ENCODE results near the gene FAM72B. TPM values are rescaled to one million over a fixed set of nuclear protein-coding genes. Genes with fewer than 3 reads are reported as not detected.
"Not testable (repeated sequence)": the region's sequence is repeated elsewhere in the genome, so short reads cannot be mapped to it uniquely, and the experiment has no call there.

FAM72B gene
- polyA plus RNA-seq, 1 of the 3 experiments (the other 2 are of a cell fraction) = 5.1 TPM

DNA sequence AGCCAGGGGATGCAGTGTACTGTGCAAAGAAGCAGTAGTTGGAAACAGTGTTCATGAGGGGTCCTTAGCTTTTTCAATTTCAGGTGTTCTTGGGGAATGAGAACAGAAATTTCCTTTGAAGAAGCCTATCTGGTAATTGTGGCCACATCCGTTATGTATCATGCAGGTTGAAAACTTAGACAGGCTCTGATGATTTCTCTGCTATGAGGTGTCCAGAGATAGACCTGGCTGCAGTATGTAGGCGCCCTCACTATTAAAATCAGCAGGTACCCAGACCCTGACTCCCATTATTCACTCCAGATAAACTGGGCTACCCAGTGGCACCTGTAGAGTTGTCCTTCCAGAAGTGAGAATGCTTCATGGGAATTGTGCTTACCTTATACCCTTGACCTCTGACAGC, 8.4 kb upstream of the FAM72B start:
- 100% methylated on average over 1 of the region's 2 CpGs for WGBS (ENCODE audit: low lambda C conversion rate)
- H3K27me3 ChIP-seq (ENCODE audit: insufficient read depth); H3K4me2 ChIP-seq; H3K27ac ChIP-seq (ENCODE audit: low read depth in 2 of 2, low read length in 1 of 2); H3K9ac ChIP-seq; POLR2A ChIA-PET; H4K20me1 ChIP-seq (ENCODE audit: insufficient read depth); DNase-seq; H2AFZ ChIP-seq (ENCODE audit: low read depth); H3K36me3 ChIP-seq (replicated peaks in 1 of 2; ENCODE audit: control insufficient read depth in 1 of 2, insufficient read depth in 2 of 2, low read length in 1 of 2); H3K9me2 ChIP-seq; H3K4me3 ChIP-seq (ENCODE audit: low read depth in 2 of 2, low read length in 1 of 2); CTCF ChIA-PET; H3F3A ChIP-seq (replicated peaks; ENCODE audit: insufficient read depth); H3K9me3 ChIP-seq; H3K79me2 ChIP-seq (ENCODE audit: insufficient read depth); H3K4me1 ChIP-seq (ENCODE audit: control insufficient read depth in 1 of 2, insufficient read depth in 2 of 2, low read depth in 1 of 2, low read length in 1 of 2): not testable (repeated sequence)

DNA sequence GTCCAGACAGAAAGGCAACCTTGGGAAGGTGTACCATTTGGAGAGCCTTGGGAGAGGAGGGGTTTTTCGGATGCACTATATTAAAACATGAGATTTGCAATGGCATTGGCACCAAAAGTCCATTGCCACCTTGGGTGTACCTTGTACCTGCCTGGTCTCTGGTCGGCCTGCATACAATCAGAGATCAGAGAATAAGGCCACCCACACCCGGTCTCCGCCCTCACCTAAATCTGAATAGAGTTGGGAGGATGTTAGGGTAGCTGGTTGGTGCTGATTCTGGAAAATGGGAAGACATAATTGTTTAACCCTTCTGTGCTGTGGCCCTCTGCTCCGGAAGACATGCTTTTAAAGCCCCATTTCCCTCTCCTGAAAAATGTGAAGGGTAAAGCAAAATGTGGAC, 3.8 kb upstream of the FAM72B start:
- Histone ChIP-seq H3K4me2 (peak overlapping the region; percentile 69), H3K4me3 (ENCODE audit: low read depth in 2 of 2, low read length in 1 of 2) (peak overlapping the region in 1 of 2 experiments; percentile 35; a peak in 1 of 4 replicates)
- POLR2A ChIA-PET; H3F3A ChIP-seq (replicated peaks; ENCODE audit: insufficient read depth); CTCF ChIA-PET; H3K27ac ChIP-seq (ENCODE audit: low read depth in 2 of 2, low read length in 1 of 2); H3K36me3 ChIP-seq (replicated peaks in 1 of 2; ENCODE audit: control insufficient read depth in 1 of 2, insufficient read depth in 2 of 2, low read length in 1 of 2); H3K79me2 ChIP-seq (ENCODE audit: insufficient read depth); H3K9me2 ChIP-seq; H2AFZ ChIP-seq (ENCODE audit: low read depth); H3K9me3 ChIP-seq; H4K20me1 ChIP-seq (ENCODE audit: insufficient read depth); DNase-seq; H3K27me3 ChIP-seq (ENCODE audit: insufficient read depth); H3K9ac ChIP-seq; H3K4me1 ChIP-seq (ENCODE audit: control insufficient read depth in 1 of 2, insufficient read depth in 2 of 2, low read depth in 1 of 2, low read length in 1 of 2): not testable (repeated sequence)
- 81% methylated on average over 5 of the region's 5 CpGs for WGBS (ENCODE audit: low lambda C conversion rate)

DNA sequence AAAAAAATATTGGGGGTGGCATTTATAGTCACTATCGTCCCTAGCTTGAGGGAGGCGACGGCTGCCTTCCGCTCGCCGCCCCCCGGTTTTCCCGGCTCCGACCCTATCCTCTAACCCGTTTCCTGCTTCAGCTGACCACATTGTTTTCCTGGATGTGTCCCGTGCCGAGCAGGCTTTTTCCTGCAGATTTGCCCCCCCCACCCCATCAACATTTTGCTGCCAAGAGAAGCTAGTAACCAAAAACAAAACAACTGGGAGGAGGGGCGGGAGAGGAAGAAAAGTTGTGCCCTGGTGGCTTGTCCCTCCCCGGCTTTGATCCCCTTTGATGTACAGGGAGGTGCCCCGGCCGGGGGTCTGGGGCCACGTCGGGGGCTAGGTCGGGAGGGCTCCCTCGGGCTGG, 2.1 kb upstream of the FAM72B start:
- H3K79me2 ChIP-seq (ENCODE audit: insufficient read depth); H3K36me3 ChIP-seq (replicated peaks in 1 of 2; ENCODE audit: control insufficient read depth in 1 of 2, insufficient read depth in 2 of 2, low read length in 1 of 2); CTCF ChIA-PET; H3F3A ChIP-seq (replicated peaks; ENCODE audit: insufficient read depth); POLR2A ChIA-PET; H4K20me1 ChIP-seq (ENCODE audit: insufficient read depth); H3K4me2 ChIP-seq; H3K27me3 ChIP-seq (ENCODE audit: insufficient read depth); H3K9me2 ChIP-seq; H3K4me1 ChIP-seq (ENCODE audit: control insufficient read depth in 1 of 2, insufficient read depth in 2 of 2, low read depth in 1 of 2, low read length in 1 of 2); H3K4me3 ChIP-seq (ENCODE audit: low read depth in 2 of 2, low read length in 1 of 2); H3K9me3 ChIP-seq; DNase-seq; H3K9ac ChIP-seq; H3K27ac ChIP-seq (ENCODE audit: low read depth in 2 of 2, low read length in 1 of 2); H2AFZ ChIP-seq (ENCODE audit: low read depth): not testable (repeated sequence)
- WGBS (ENCODE audit: low lambda C conversion rate) = no CpG with 5 or more reads among the region's 20 CpGs

DNA sequence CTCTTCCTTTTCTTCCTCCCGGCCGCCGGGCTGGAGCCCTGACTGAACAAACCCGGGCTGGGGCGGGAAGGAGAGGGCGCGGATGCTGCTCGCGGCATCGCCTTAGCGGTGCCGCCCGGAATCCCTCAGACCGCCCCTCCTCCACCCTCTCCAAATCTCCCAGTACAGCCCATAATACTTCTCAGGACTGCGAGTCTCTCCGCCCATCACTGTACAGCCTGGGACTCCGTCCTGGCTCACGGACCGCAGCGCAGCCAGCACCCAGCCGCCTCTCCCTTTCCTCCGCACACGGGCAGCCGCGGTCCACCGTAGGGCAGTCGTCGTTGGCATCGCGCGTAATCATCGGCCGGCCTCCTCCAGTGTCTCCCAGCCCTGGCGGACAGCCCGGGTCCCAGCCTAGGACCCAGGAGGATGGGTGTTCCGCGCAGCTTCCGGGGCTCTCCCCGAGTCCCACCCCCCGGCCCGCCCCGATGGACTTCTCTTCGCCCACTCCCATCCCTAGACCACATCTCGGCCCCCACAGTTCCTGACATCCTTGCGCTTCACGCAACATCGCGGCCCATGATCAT, 1.1 kb upstream of the FAM72B start:
- H4K20me1 ChIP-seq (ENCODE audit: insufficient read depth); H3K27me3 ChIP-seq (ENCODE audit: insufficient read depth); DNase-seq; H3K4me1 ChIP-seq (ENCODE audit: control insufficient read depth in 1 of 2, insufficient read depth in 2 of 2, low read depth in 1 of 2, low read length in 1 of 2); H3K79me2 ChIP-seq (ENCODE audit: insufficient read depth); H3K9ac ChIP-seq; H3K36me3 ChIP-seq (replicated peaks in 1 of 2; ENCODE audit: control insufficient read depth in 1 of 2, insufficient read depth in 2 of 2, low read length in 1 of 2); POLR2A ChIA-PET; H3K9me3 ChIP-seq; H3K9me2 ChIP-seq; H3K4me2 ChIP-seq; H2AFZ ChIP-seq (ENCODE audit: low read depth); CTCF ChIA-PET; H3F3A ChIP-seq (replicated peaks; ENCODE audit: insufficient read depth): not testable (repeated sequence)
- Histone ChIP-seq H3K4me3 (ENCODE audit: low read depth in 2 of 2, low read length in 1 of 2) (peak overlapping the region in 1 of 2 experiments; percentile 27; a peak in 1 of 4 replicates), H3K27ac (ENCODE audit: low read depth in 2 of 2, low read length in 1 of 2) (peak overlapping the region in 1 of 2 experiments; percentile 47; a peak in 1 of 4 replicates)
- no CpG with 5 or more reads among the region's 48 CpGs for WGBS (ENCODE audit: low lambda C conversion rate)

DNA sequence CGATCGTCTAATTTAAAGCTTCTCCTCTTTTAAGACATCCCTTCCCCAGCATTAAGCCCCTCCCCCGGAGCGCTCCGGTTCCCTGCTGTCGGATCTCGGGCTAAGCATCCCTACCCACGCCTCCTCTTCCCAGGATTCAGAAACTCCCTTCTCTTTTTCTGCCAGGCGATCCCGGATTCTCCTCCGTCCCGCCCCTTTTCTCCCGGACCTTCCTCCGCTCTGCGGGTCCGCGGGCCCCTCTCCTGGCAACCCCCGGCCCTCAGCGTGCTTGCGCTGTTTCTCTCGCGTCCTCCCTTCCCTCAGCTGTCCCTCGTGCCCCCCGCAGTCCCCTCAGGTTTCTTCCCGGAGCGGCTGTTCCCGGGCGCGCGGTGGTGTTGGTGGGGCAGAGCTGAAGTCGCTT, 273 bp downstream of the FAM72B start:
- DNase-seq; H3K4me1 ChIP-seq (ENCODE audit: control insufficient read depth in 1 of 2, insufficient read depth in 2 of 2, low read depth in 1 of 2, low read length in 1 of 2); H3F3A ChIP-seq (replicated peaks; ENCODE audit: insufficient read depth); H3K36me3 ChIP-seq (replicated peaks in 1 of 2; ENCODE audit: control insufficient read depth in 1 of 2, insufficient read depth in 2 of 2, low read length in 1 of 2); POLR2A ChIA-PET; H3K9me3 ChIP-seq; CTCF ChIA-PET; H3K9me2 ChIP-seq; H3K27ac ChIP-seq (ENCODE audit: low read depth in 2 of 2, low read length in 1 of 2); H3K27me3 ChIP-seq (ENCODE audit: insufficient read depth); H4K20me1 ChIP-seq (ENCODE audit: insufficient read depth); H3K79me2 ChIP-seq (ENCODE audit: insufficient read depth); H2AFZ ChIP-seq (ENCODE audit: low read depth): not testable (repeated sequence)
- Histone ChIP-seq H3K4me2 (peak overlapping the region; percentile 67; the same call in 1 of the 2 replicates), H3K4me3 (ENCODE audit: low read depth in 2 of 2, low read length in 1 of 2) (peak overlapping the region in 1 of 2 experiments; percentile 45; a peak in 2 of 4 replicates), H3K9ac (0 out of 2 replicates have a peak overlapping the region, but pooled peaks have one; percentile 28)
- WGBS (ENCODE audit: low lambda C conversion rate) = 2% methylated on average over 12 of the region's 31 CpGs

DNA sequence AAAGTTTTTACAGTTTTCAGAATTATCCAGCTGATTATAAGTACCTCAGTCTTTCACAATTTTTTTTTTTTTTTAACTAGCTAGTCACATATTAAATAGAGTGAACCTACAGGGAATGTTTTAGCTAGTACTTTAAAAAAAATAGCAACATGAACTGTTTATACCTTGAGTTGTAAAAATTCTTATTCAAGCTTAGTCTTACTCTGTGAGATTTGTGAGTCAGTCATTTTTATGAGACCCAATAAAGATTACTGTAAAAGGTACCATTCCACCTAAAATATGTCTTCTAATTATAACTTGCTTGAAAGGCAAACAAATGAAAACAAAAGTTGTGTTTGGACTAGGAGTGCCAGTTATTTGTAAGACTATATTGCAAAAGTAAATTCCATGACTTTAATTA, 5.9 kb downstream of the FAM72B start:
- H3K4me3 ChIP-seq (ENCODE audit: low read depth in 2 of 2, low read length in 1 of 2); H3K27me3 ChIP-seq (ENCODE audit: insufficient read depth); H3F3A ChIP-seq (replicated peaks; ENCODE audit: insufficient read depth); H3K79me2 ChIP-seq (ENCODE audit: insufficient read depth); H3K9ac ChIP-seq; H4K20me1 ChIP-seq (ENCODE audit: insufficient read depth); CTCF ChIA-PET; POLR2A ChIA-PET; DNase-seq; H3K36me3 ChIP-seq (replicated peaks in 1 of 2; ENCODE audit: control insufficient read depth in 1 of 2, insufficient read depth in 2 of 2, low read length in 1 of 2); H3K27ac ChIP-seq (ENCODE audit: low read depth in 2 of 2, low read length in 1 of 2); H3K9me3 ChIP-seq; H3K9me2 ChIP-seq; H3K4me1 ChIP-seq (ENCODE audit: control insufficient read depth in 1 of 2, insufficient read depth in 2 of 2, low read depth in 1 of 2, low read length in 1 of 2); H3K4me2 ChIP-seq; H2AFZ ChIP-seq (ENCODE audit: low read depth): not testable (repeated sequence)

DNA sequence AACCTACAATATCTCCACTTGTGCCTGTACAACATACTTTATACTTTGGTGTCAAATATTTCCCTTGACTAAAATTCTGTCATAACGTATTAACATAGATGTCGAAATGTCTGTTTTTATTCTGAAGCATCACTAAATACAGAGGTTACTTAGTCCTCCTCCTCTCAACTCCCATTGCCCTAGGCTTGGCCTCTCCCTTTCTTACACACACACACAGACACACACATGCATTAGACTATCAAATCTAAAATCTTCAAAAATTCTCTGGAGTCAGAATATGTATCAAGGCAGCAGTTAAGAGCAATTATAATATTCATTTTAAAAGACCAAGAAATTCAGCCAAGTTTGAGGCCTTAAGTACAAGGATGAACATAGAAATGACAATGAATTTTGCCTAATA, 7.5 kb downstream of the FAM72B start:
- H3K79me2 ChIP-seq (ENCODE audit: insufficient read depth); H3K27me3 ChIP-seq (ENCODE audit: insufficient read depth); H3K9ac ChIP-seq; H2AFZ ChIP-seq (ENCODE audit: low read depth); H3F3A ChIP-seq (replicated peaks; ENCODE audit: insufficient read depth); H4K20me1 ChIP-seq (ENCODE audit: insufficient read depth); H3K27ac ChIP-seq (ENCODE audit: low read depth in 2 of 2, low read length in 1 of 2); H3K4me1 ChIP-seq (ENCODE audit: control insufficient read depth in 1 of 2, insufficient read depth in 2 of 2, low read depth in 1 of 2, low read length in 1 of 2); H3K9me3 ChIP-seq; POLR2A ChIA-PET; H3K4me3 ChIP-seq (ENCODE audit: low read depth in 2 of 2, low read length in 1 of 2); H3K9me2 ChIP-seq; H3K36me3 ChIP-seq (replicated peaks in 1 of 2; ENCODE audit: control insufficient read depth in 1 of 2, insufficient read depth in 2 of 2, low read length in 1 of 2); DNase-seq; CTCF ChIA-PET; H3K4me2 ChIP-seq: not testable (repeated sequence)
- 93% methylated on average over 2 of the region's 2 CpGs for WGBS (ENCODE audit: low lambda C conversion rate)

Measured in SK-N-SH (cell line).